HepG2 (cell line): ENCODE data around the gene MYADML2. TPM values are rescaled to one million over a fixed set of nuclear protein-coding genes. Genes with fewer than 3 reads are reported as not detected.

Experiments used
- ATAC-seq: fragments of 200-7000 bp; cut with Tn5 transposase; 3 replicates; pipeline ENCODE4 v1.9.1; 2020; ENCODE audit warnings: mild to moderate bottlenecking, moderate library complexity
- BruUV-seq: library from RNA; stranded (reverse); fragments of 400-500 nt; replicated peaks from 2 replicates; lab custom pipeline; 2021; lab: Mats Ljungman, UMichigan
- CTCF ChIA-PET: fragments of 300-600 bp; formaldehyde crosslinking; extraction: SDS; loops from one replicate; lab custom pipeline; 2021; ENCODE audit warnings: low total read pairs, inconsistent platforms, low intra/inter-chr PET ratio; lab: Yijun Ruan, JAX
- POLR2A ChIA-PET: fragments of 350-600 bp; sonication (Branson Sonifier 250); formaldehyde crosslinking; loops from one replicate; lab custom pipeline; 2020; ENCODE audit warnings: antibody characterized with exemption, inconsistent platforms; lab: Yijun Ruan, JAX
- DNase-seq: peaks from one replicate; pipeline ENCODE4 v3.0.0-alpha.2; 2015; ENCODE audit warnings: low spot score
- FAIRE-seq: peaks from 3 replicates; lab custom pipeline; 2011; peaks lifted over from hg19 to GRCh38; lab: Jason Lieb, UNC
- H2AFZ ChIP-seq: one replicate; pipeline ENCODE4 v1.6.1; 2011; ENCODE audit warnings: low read length, inconsistent platforms
- H3K27ac ChIP-seq: fragments of 300-600 bp; 3 replicates; pipeline ENCODE4 v1.8.0; 2011; ENCODE audit warnings: mixed run types, mild to moderate bottlenecking, mixed read lengths, low read length, inconsistent platforms; ENCODE audit not compliant: insufficient read depth; ENCODE audit errors: extremely low read length
- H3K27me3 ChIP-seq, 2 experiments: fragments of 200-600 bp in 1 of 2; 2 replicates in 1 of 2; 3 replicates in 1 of 2; pipeline versions ENCODE4 v1.6.0 to v1.8.0; 2011; ENCODE audit warnings: low read length in 2 of 2, mild to moderate bottlenecking in 2 of 2, moderate library complexity in 2 of 2, inconsistent platforms in 1 of 2; ENCODE audit not compliant: insufficient read depth in 2 of 2, control insufficient read depth in 1 of 2
- H3K36me3 ChIP-seq, 2 experiments: fragments of 200-600 bp in 1 of 2; replicated peaks in 1 of 2; 2 replicates in 1 of 2; 3 replicates in 1 of 2; pipeline versions ENCODE4 v1.5.1 to v1.8.0; 2011; ENCODE audit warnings: low read length in 2 of 2, inconsistent platforms in 1 of 2; ENCODE audit not compliant: insufficient read depth in 2 of 2, control insufficient read depth in 1 of 2
- H3K4me1 ChIP-seq: 2 replicates; pipeline ENCODE4 v1.5.1; 2012; ENCODE audit warnings: low read length, inconsistent platforms; ENCODE audit not compliant: insufficient read depth
- H3K4me2 ChIP-seq: 2 replicates; pipeline ENCODE4 v1.6.0; 2011; ENCODE audit warnings: low read depth, low read length, inconsistent platforms
- H3K4me3 ChIP-seq, 3 experiments: fragments of 200-600 bp in 1 of 3; sonication (generic), shearing (Covaris generic) in 1 of 3; replicated peaks in 1 of 3; 2 replicates each; pipeline ENCODE4 v1.5.1; 2011 to 2016; ENCODE audit warnings: low read length in 3 of 3, inconsistent platforms in 2 of 3, low read depth in 2 of 3, mild to moderate bottlenecking in 2 of 3, control low read depth in 1 of 3, mixed read lengths in 1 of 3; ENCODE audit not compliant: insufficient read depth in 1 of 3
- H3K79me2 ChIP-seq: one replicate; pipeline ENCODE4 v1.6.1; 2011; ENCODE audit warnings: low read length, inconsistent platforms; ENCODE audit not compliant: insufficient read depth
- H3K9ac ChIP-seq: 2 replicates; pipeline ENCODE4 v1.6.0; 2011; ENCODE audit warnings: mild to moderate bottlenecking, low read depth, low read length, inconsistent platforms; ENCODE audit not compliant: insufficient read depth
- H3K9me3 ChIP-seq: 2 replicates; pipeline ENCODE4 v1.5.1; 2012; ENCODE audit warnings: mild to moderate bottlenecking, low read length
- H4K20me1 ChIP-seq: 2 replicates; pipeline ENCODE4 v1.6.0; 2011; ENCODE audit warnings: inconsistent platforms, mild to moderate bottlenecking, low read length, moderate library complexity; ENCODE audit not compliant: insufficient read depth
- FOXA3 ChIP-seq: IDR thresholded peaks from 2 replicates; pipeline ENCODE4 v1.6.1; 2016; ENCODE audit warnings: missing genetic modification reagents, missing compliant biosample characterization
- IKZF4 ChIP-seq: sonication (generic); formaldehyde crosslinking; IDR thresholded peaks from 2 replicates; pipeline ENCODE4 v1.5.1; 2020; ENCODE audit warnings: borderline replicate concordance, mild to moderate bottlenecking, low read depth, missing genetic modification reagents; ENCODE audit errors: not compliant biosample characterization
- POLR2AphosphoS5 ChIP-seq: IDR thresholded peaks from 2 replicates; pipeline ENCODE4 v1.6.1; 2012; ENCODE audit warnings: low read depth, low read length
- SETDB1 ChIP-seq: sonication (generic); formaldehyde crosslinking; IDR thresholded peaks from 2 replicates; pipeline ENCODE4 v1.5.1; 2020; ENCODE audit warnings: missing genetic modification reagents, mild to moderate bottlenecking, borderline replicate concordance
- TAF15 ChIP-seq: fragments of 200-400 bp; formaldehyde crosslinking; IDR thresholded peaks from one replicate; pipeline ENCODE4 v1.6.1; 2018; ENCODE audit warnings: mild to moderate bottlenecking, low read depth, low read length; ENCODE audit not compliant: poor library complexity, severe bottlenecking
- TEAD3 ChIP-seq: optimal IDR thresholded peaks from 2 replicates; pipeline ENCODE3; 2016; ENCODE audit warnings: borderline replicate concordance
- ZNF121 ChIP-seq: sonication (generic); formaldehyde crosslinking; IDR thresholded peaks from 2 replicates; pipeline ENCODE4 v1.5.0; 2020; ENCODE audit warnings: mild to moderate bottlenecking, missing genetic modification reagents
- ZNF331 ChIP-seq: sonication (generic); formaldehyde crosslinking; IDR thresholded peaks from 2 replicates; pipeline ENCODE4 v1.4.0; 2020; ENCODE audit warnings: missing genetic modification reagents
- ZNF564 ChIP-seq: sonication (generic); formaldehyde crosslinking; IDR thresholded peaks from 2 replicates; pipeline ENCODE4 v1.8.1; 2023; ENCODE audit warnings: mild to moderate bottlenecking, missing genetic modification reagents
- ZNF652 ChIP-seq: IDR thresholded peaks from 2 replicates; pipeline ENCODE4 v1.6.1; 2016; ENCODE audit warnings: low read depth, borderline replicate concordance
- ZNF674 ChIP-seq: sonication (generic); formaldehyde crosslinking; IDR thresholded peaks from 2 replicates; pipeline ENCODE4 v1.5.0; 2020; ENCODE audit warnings: low read depth, mild to moderate bottlenecking, missing genetic modification reagents
- WGBS: methylation state at CpG from one replicate; pipeline ENCODE4 v1.1.6; 2017; ENCODE audit warnings: low lambda C conversion rate; 5-methylcytosine and 5-hydroxymethylcytosine counted together
- in situ Hi-C: cut with HindIII; loops from 2 replicates; pipeline ENCODE4 v1.10.0; 2017; ENCODE audit warnings: low pct_unique_long_range_greater_than_20kb; ENCODE audit not compliant: extremely low pct_ligation_motif_present
- intact Hi-C: fragments of 100-400 bp; cut with micrococcal nuclease; formaldehyde crosslinking; loops from one replicate; pipeline ENCODE4 v1.10.0; 2022; ENCODE audit not compliant: unreplicated experiment
- polyA plus RNA-seq, 8 experiments: library from polyadenylated mRNA; depleted of rRNA in 3 of 8; stranded (reverse) in 7 of 8; unstranded in 1 of 8; fragments of >200 nt; fragmentation: Illumina TruSeq in 4 of 8; extraction: Trizol in 4 of 8; gene quantifications; 2 replicates each; pipeline versions ENCODE4 v1.2.1 to v1.2.3, GENCODE V29; 2011 to 2016; ENCODE audit warnings: low read depth in 4 of 8, missing spikeins in 1 of 8, mixed read lengths in 1 of 8; ENCODE audit not compliant: insufficient read depth in 1 of 8
- total RNA-seq, 5 experiments: library from RNA; depleted of rRNA; stranded (reverse); fragments of >200 nt; fragmentation: Illumina TruSeq; extraction: Trizol; gene quantifications; 2 replicates each; pipeline ENCODE4 v1.2.3, GENCODE V29; 2016; ENCODE audit warnings: low read depth in 1 of 5
- TF ChIP-seq, protein P1 (sequence below): IDR thresholded peaks from 2 replicates; pipeline ENCODE4 v1.6.1; 2012; ENCODE audit warnings: low read depth, low read length, improper control_type of control experiment
- TF ChIP-seq, protein P2 (sequence below): sonication (generic); formaldehyde crosslinking; conservative IDR thresholded peaks from 2 replicates; pipeline ENCODE4 v1.8.0; 2022; ENCODE audit warnings: low read depth, missing genetic modification reagents
- TF ChIP-seq, protein P3 (sequence below), 2 experiments: sonication (generic) in 1 of 2; formaldehyde crosslinking in 1 of 2; IDR thresholded peaks; 2 replicates each; pipeline versions ENCODE4 v1.6.1 to v1.9.0; 2014 to 2022; ENCODE audit warnings: antibody characterized with exemption in 1 of 2, borderline replicate concordance in 1 of 2, inconsistent platforms in 1 of 2, low read depth in 1 of 2, missing genetic modification reagents in 1 of 2

MYADML2 gene
- total and polyA plus RNA-seq, 2 of the 13 experiments (the other 11 are each of a cell fraction or from before 2014, with no cell fraction given): not detected

DNA sequence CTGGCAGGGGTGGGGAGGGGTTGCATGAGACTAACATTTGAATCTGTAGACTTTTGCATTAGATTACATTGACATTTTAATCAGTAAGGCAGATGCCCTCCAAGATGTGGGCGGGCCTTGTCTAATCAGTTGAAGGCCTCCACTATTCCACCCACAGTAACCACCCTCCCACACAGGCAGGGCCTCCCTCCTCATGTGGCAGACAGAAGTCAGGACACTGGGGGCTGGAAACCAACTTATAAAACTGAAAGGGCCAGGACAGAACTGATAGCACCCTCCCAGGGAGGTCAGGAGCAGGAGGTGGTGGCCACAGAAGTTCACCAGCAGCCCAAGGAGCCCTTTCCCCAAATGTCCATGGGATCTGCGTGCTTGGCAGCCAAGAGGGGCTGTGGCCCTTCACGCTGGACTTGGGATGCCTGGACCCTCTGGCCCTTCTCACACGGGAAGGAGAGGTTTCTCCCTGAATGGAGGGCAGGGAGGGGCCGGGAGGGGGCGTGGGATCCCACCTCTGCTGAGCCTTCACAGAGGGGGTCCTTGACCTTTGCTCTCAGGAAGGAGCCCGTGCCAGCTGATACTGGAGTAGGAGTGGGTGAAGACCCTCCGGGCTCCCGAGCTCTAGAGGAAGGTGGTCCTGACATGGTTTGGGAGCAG lies 14.6 kb downstream of the MYADML2 start:
- peaks cover 11 to 28% of the 10 kb centered on the region in 2 experiments for H3K36me3 ChIP-seq
- peaks cover 5% of the 10 kb centered on the region; the same call in 1 of the 2 replicates for H4K20me1 ChIP-seq
- peaks cover 22% of the 10 kb centered on the region for H3K79me2 ChIP-seq
- in situ Hi-C loops (no loop called here), intact Hi-C loops (no loop called here)
- FAIRE-seq (no peak), DNase-seq (no peak), ATAC-seq (no peak)
- no peak overlapping the region for H3K4me2 ChIP-seq
- ChIA-PET CTCF (no interaction called here), POLR2A (interaction anchor here (1.1 to 2.0 kb wide), 7 partner anchors 8 to 105 kb away, joined by 3 to 7 read pairs (median 4); partner anchors contain the start of genes CENPX, DCXR and LRRC45)
- BruUV-seq: TSS peak; percentile 33
- H3K4me1 ChIP-seq: peaks cover 52% of the 10 kb centered on the region
- WGBS: 95% methylated on average over 7 of the region's 9 CpGs
- no peak overlapping the region; the same call in 1 of the 2 replicates for H3K9ac ChIP-seq
- H3K27ac ChIP-seq: no peak overlapping the region
- no peaks in the 10 kb centered on the region for H3K9me3 ChIP-seq
- H2AFZ ChIP-seq: no peak overlapping the region
- H3K4me3 ChIP-seq: no peak overlapping the region
- H3K27me3 ChIP-seq: no peaks in the 10 kb centered on the region; a peak in 1 of 5 replicates
- TF ChIP-seq ZNF652 (CRISPR knock-in tag) (no peak), POLR2AphosphoS5 (peak; percentile 2), TEAD3 (CRISPR knock-in tag) (no peak), ZNF121 (no peak), TAF15 (no peak), SETDB1 (CRISPR knock-in tag) (no peak), IKZF4 (CRISPR knock-in tag) (no peak), ZNF674 (CRISPR knock-in tag) (no peak), FOXA3 (CRISPR knock-in tag) (no peak), ZNF564 (CRISPR knock-in tag) (no peak), ZNF331 (CRISPR knock-in tag) (no peak)
- TF ChIP-seq, protein P1, sequence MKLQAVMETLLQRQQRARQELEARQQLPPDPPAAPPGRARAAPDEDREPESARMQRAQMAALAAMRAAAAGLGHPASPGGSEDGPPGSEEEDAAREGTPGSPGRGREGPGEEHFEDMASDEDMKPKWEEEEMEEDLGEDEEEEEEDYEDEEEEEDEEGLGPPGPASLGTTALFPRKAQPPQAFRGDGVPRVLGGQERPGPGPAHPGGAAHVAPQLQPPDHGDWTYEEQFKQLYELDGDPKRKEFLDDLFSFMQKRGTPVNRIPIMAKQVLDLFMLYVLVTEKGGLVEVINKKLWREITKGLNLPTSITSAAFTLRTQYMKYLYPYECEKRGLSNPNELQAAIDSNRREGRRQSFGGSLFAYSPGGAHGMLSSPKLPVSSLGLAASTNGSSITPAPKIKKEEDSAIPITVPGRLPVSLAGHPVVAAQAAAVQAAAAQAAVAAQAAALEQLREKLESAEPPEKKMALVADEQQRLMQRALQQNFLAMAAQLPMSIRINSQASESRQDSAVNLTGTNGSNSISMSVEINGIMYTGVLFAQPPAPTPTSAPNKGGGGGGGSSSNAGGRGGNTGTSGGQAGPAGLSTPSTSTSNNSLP: no peak
- TF ChIP-seq, protein P2, sequence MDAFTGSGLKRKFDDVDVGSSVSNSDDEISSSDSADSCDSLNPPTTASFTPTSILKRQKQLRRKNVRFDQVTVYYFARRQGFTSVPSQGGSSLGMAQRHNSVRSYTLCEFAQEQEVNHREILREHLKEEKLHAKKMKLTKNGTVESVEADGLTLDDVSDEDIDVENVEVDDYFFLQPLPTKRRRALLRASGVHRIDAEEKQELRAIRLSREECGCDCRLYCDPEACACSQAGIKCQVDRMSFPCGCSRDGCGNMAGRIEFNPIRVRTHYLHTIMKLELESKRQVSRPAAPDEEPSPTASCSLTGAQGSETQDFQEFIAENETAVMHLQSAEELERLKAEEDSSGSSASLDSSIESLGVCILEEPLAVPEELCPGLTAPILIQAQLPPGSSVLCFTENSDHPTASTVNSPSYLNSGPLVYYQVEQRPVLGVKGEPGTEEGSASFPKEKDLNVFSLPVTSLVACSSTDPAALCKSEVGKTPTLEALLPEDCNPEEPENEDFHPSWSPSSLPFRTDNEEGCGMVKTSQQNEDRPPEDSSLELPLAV: no peak
- TF ChIP-seq, protein P3, sequence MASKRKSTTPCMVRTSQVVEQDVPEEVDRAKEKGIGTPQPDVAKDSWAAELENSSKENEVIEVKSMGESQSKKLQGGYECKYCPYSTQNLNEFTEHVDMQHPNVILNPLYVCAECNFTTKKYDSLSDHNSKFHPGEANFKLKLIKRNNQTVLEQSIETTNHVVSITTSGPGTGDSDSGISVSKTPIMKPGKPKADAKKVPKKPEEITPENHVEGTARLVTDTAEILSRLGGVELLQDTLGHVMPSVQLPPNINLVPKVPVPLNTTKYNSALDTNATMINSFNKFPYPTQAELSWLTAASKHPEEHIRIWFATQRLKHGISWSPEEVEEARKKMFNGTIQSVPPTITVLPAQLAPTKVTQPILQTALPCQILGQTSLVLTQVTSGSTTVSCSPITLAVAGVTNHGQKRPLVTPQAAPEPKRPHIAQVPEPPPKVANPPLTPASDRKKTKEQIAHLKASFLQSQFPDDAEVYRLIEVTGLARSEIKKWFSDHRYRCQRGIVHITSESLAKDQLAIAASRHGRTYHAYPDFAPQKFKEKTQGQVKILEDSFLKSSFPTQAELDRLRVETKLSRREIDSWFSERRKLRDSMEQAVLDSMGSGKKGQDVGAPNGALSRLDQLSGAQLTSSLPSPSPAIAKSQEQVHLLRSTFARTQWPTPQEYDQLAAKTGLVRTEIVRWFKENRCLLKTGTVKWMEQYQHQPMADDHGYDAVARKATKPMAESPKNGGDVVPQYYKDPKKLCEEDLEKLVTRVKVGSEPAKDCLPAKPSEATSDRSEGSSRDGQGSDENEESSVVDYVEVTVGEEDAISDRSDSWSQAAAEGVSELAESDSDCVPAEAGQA (IDR thresholded peaks at IDR 0.05; ENCODE audit: low read depth): no peak
- TF ChIP-seq, protein P3 (CRISPR knock-in tag; IDR thresholded peaks at IDR 0.05; ENCODE audit: borderline replicate concordance): no peak
